NCI-H187 treated with DMSO at 0.1 percent for 48 hours (cell line): ENCODE data around the gene AIFM2.
"Not testable (repeated sequence)": the region's sequence is repeated elsewhere in the genome, so short reads cannot be mapped to it uniquely, and the experiment has no call there.

Experiments used
- DNase-seq: peaks from one replicate; lab custom pipeline; 2025; lab: John Stamatoyannopoulos, UW

The AIFM2 gene

DNA sequence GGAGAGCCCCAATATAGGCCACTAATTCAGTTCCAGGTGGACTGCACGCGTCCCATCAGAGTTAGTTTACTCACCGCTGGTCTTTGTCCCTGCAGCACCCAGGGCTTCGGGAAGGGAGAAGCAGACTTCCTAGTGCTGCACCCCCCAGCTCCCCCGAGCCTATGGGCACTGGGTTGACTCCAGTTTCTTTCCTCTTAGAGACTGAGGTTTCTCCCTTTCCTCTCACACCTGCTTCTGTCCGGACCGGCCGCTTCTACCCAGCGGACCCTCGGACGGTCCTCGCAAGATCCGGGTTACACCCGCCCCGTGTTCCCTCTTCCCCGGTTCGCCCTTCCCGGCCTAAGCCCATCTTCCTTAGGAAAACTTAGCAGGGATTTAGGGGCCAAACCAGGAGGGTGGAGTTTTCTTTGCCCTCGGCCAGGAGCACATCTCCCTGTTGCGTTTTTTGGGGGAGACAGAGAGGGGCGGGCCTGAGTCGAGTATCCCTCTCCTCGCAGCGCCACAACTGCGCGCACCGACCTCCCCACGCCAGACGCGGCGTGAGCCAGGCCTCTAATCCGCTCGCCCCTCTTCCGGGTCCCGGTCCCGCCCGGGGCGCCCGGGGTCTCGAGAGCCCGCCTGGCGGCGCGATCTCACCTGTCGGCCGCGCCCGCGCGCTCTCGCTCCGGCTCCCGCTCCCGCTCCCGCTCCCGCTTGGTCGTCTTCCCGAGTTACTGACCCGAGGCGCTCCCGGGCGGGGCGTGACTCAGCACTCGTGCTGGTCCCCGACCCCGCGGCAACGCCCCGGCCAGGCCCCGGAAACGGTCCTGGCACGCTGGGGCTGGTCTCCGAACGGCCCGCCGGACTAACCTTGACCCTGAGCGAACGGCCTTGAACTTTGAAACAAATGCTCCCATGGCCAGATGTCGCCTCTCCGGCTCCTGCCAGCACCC, at the start of gene AIFM2:
TSS of gene AIFM2 (minus strand) at position 728 of the 932 bp plus-strand sequence. CDS start 8,741 bp downstream, outside the sequence.
- no peak for DNase-seq

DNA sequence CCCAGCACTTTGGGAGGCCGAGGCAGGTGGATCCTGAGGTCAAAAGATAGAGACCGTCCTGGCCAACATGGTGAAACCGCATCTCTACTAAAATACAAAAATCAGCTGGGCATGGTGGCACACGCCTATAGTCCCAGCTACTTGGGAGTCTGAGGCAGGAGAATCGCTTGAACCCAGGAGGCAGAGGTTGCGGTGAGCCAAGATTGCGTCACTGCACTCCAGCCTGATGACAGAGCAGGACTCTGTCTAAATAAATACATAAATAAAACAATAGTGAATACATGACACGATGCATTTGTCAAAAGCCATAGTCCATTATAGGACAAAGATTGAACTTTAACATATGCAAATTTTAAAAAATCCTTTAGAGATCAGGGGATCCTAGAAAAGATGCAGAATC, 46.6 kb upstream of the AIFM2 start:
- DNase-seq, result not testable (repeated sequence)

GRCh38 chr10:70178139-70178725, 45.6 kb upstream of the AIFM2 start:
- DNase-seq, result no peak

GRCh38 chr10:70176441-70176840, 43.8 kb upstream of the AIFM2 start:
- no peak for DNase-seq

DNA sequence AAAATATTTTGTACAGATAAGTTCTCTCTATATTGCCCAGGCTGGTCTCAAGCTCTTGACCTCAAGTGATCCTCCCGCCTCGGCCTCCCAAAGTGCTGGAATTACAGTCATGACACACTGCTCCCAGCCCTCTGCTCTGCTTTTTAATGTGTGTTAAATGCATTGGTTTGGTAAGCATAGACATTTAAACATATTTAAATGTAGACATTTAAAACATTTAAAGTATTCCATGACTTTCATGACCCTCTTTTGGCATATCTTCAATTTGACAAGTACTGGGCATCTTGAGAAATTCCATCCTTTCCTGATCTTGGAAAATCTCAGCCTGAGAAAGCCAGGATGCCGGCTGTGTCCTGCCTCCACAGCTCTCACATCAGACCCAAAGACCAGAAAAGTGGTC, 42.9 kb upstream of the AIFM2 start:
- DNase-seq, result no peak

GRCh38 chr10:70174058-70174741, 41.6 kb upstream of the AIFM2 start:
- DNase-seq, result no peak

GRCh38 chr10:70169649-70170364, 37.2 kb upstream of the AIFM2 start:
- DNase-seq, result no peak

- DNase-seq, result no peak
These were observed 36.4 kb upstream of the AIFM2 start for GRCh38 chr10:70169011-70169410.

- no peak for DNase-seq
These were observed 34.6 kb upstream of the AIFM2 start for GRCh38 chr10:70167246-70167645.

GRCh38 chr10:70166394-70166793, 33.8 kb upstream of the AIFM2 start:
- no peak for DNase-seq

DNA sequence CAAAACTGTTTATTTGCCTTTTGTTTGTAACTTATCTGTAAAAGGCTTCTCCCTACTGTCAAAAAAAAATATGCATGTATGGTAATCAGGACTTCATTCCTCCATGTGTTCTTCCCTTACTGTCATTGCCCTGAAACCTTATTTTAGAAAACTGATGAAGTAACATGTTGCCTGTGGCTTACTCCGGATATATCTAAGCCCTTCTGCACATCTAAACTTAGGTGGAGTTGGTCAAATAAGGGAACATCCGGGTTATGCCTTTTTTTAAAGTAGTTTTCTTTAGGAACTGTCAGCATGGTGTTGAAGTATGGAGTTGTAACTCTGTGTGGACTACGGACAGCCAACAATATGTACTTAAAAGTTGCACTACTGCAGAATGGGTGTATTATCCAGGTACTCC, 31.5 kb upstream of the AIFM2 start:
- no peak for DNase-seq

GRCh38 chr10:70163448-70163847, 30.8 kb upstream of the AIFM2 start:
- no peak for DNase-seq

DNA sequence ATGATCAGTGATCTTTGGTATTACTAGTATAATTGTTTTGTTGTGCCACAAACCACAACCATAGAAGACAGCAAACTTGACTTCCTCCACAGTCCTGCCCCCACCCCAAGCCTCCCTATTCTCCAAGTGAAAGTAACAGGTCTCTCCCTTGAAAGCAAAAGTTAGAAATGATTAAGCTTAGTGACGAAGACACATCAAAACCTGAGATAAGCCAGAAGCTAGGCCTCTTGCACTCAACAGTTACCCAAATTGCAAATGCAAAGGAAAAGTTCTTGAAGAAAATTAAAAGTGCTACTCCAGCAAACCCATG, 30.2 kb upstream of the AIFM2 start:
- DNase-seq, result no peak

DNA sequence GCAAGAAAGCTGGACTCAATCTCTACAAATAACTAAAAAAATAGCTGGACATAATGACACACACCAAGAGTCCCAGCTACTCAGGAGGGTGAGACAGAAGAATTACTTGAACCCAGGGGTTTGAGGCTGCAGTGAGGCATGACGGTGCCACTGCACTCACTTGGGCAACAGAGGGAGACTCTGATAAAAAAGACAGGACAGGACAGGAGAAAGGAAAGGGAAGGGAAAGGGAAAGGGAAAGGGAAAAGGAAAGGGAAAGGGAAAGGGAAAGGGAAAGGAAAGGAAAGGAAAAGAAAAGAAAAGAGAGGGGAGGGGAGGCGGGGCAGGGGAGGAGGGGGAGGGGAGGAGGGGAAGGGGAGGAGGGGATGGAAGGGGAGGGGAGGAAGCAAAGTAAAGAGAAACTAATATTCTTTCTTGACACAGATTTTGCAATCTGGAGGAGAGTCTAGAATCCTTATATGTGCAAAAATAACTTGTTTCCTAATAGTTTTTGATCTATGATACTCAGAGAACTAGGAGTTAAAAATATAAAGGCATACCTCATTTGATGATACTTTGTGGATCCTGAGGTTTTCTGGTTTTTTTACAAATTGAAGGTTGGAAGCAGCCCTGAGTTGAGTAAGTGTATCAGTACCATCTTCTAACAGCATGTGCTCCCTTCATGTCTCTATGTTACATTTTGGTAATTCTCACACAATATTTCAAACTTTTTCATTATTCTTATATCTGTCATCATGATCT, 29.7 kb upstream of the AIFM2 start:
- DNase-seq, result no peak

- DNase-seq, result no peak
These were observed 28.2 kb upstream of the AIFM2 start for GRCh38 chr10:70160798-70161197.

DNA sequence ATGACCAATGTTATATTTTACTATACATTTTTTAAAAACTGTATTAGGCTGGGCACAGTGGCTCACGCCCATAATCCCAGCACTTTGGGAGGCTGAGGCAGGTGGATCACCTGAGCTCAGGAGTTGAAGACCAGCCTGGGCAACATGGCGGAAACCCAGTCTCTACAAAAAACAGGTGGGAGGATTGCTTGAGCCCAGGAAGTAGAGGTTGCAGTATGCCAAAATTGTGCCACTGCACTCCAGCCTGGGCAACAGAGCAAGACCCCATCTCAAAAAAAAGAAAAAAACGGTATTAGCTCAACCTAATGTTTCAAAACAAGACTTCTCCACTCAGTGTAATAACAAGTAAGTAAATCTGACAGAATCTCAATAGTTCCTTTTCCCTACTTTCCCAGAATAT, 26.7 kb upstream of the AIFM2 start:
- not testable (repeated sequence) for DNase-seq

- DNase-seq, result no peak
These were observed 25.5 kb upstream of the AIFM2 start for GRCh38 chr10:70158113-70158512.

- no peak for DNase-seq
These were observed 22.7 kb upstream of the AIFM2 start for GRCh38 chr10:70155255-70155838.

- DNase-seq, result no peak
These were observed 15.9 kb upstream of the AIFM2 start for GRCh38 chr10:70148516-70148915.

DNA sequence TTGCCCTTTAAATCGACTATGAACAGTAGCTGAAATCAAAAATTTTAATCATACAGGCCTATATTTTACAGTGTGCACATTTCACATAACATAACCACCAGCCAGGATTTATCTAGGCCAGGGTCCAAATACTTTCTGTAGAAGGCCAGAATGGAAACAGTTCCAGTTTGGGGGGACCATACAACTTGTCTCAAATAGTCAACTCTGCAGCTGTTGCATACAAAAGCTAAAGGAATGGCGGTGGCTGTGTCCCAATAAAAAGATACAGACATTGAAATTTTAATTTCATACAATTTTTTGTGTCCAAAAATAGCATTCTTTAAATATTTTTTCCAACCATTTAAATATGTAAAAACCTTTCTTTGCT, 14.6 kb upstream of the AIFM2 start:
- no peak for DNase-seq

GRCh38 chr10:70146489-70147258, 14.0 kb upstream of the AIFM2 start, which contains the start of gene TYSND1:
TSS of gene TYSND1 (minus strand) at chr10:70146700. CDS start at chr10:70146586, 114 bp downstream.
- peak; percentile 67 for DNase-seq
